SK-N-SH (cell line): ENCODE measurements around the gene ARIH2. TPM values are rescaled to one million over a fixed set of nuclear protein-coding genes. Genes with fewer than 3 reads are reported as not detected.

Source experiments
- CTCF ChIA-PET: fragments of 300-600, 350-600 bp; formaldehyde crosslinking; extraction: SDS; loops from one replicate; lab custom pipeline; 2021; lab: Yijun Ruan, JAX
- POLR2A ChIA-PET: fragments of 350-600 bp; sonication (Branson Sonifier 250); formaldehyde crosslinking; extraction: SDS; loops from one replicate; lab custom pipeline; 2020; ENCODE audit warnings: antibody characterized with exemption, inconsistent platforms; lab: Yijun Ruan, JAX
- DNase-seq: peaks from one replicate; pipeline ENCODE4 v3.0.0; 2012
- H2AFZ ChIP-seq: fragments of 200-600 bp; sonication (generic); 2 replicates; pipeline ENCODE4 v1.8.1; 2016; ENCODE audit warnings: antibody characterized with exemption, mild to moderate bottlenecking, low read depth
- H3F3A ChIP-seq: fragments of 200-600 bp; sonication (generic); replicated peaks from 2 replicates; pipeline ENCODE3; 2016; ENCODE audit warnings: antibody characterized with exemption, mild to moderate bottlenecking; ENCODE audit not compliant: insufficient read depth
- H3K27ac ChIP-seq, 2 experiments: fragments of 200-500 bp in 1 of 2; fragments of 200-600 bp in 1 of 2; sonication (Bioruptor generic) in 1 of 2; sonication (generic), shearing (Covaris generic) in 1 of 2; 2 replicates each; pipeline versions ENCODE4 v1.5.1 to v1.6.1; 2014 to 2016; ENCODE audit warnings: low read depth in 2 of 2, inconsistent platforms in 1 of 2, low read length in 1 of 2, mild to moderate bottlenecking in 1 of 2, mixed read lengths in 1 of 2
- H3K27me3 ChIP-seq: fragments of 200-600 bp; sonication (generic), shearing (Covaris generic); 2 replicates; pipeline ENCODE4 v1.6.1; 2016; ENCODE audit warnings: mixed run types; ENCODE audit not compliant: insufficient read depth
- H3K36me3 ChIP-seq, 2 experiments: fragments of 200-500 bp in 1 of 2; fragments of 200-600 bp in 1 of 2; sonication (Bioruptor generic) in 1 of 2; sonication (generic) in 1 of 2; replicated peaks in 1 of 2; 2 replicates each; pipeline versions ENCODE3 to v1.5.1; 2014 to 2016; ENCODE audit warnings: low read length in 1 of 2, mild to moderate bottlenecking in 1 of 2; ENCODE audit not compliant: insufficient read depth in 2 of 2, control insufficient read depth in 1 of 2
- H3K4me1 ChIP-seq, 2 experiments: fragments of 200-500 bp in 1 of 2; fragments of 200-600 bp in 1 of 2; sonication (Bioruptor generic) in 1 of 2; sonication (generic), shearing (Covaris generic) in 1 of 2; 2 replicates each; pipeline versions ENCODE4 v1.5.1 to v1.6.1; 2014 to 2016; ENCODE audit warnings: low read depth in 1 of 2, low read length in 1 of 2, mixed run types in 1 of 2; ENCODE audit not compliant: insufficient read depth in 2 of 2, control insufficient read depth in 1 of 2
- H3K4me2 ChIP-seq: fragments of 200-600 bp; sonication (generic), shearing (Covaris generic); 2 replicates; pipeline ENCODE4 v1.6.1; 2017; ENCODE audit warnings: mixed run types
- H3K4me3 ChIP-seq, 2 experiments: fragments of 200-500 bp in 1 of 2; fragments of 200-600 bp in 1 of 2; sonication (Bioruptor generic) in 1 of 2; sonication (generic), shearing (Covaris generic) in 1 of 2; 2 replicates each; pipeline versions ENCODE4 v1.5.1 to v1.8.1; 2014 to 2016; ENCODE audit warnings: low read depth in 2 of 2, inconsistent platforms in 1 of 2, low read length in 1 of 2, mild to moderate bottlenecking in 1 of 2, mixed read lengths in 1 of 2, moderate library complexity in 1 of 2
- H3K79me2 ChIP-seq: fragments of 200-600 bp; sonication (generic); 2 replicates; pipeline ENCODE4 v1.8.1; 2017; ENCODE audit warnings: mild to moderate bottlenecking; ENCODE audit not compliant: insufficient read depth
- H3K9ac ChIP-seq: fragments of 200-600 bp; sonication (generic); 2 replicates; pipeline ENCODE4 v1.6.1; 2017; ENCODE audit warnings: mixed run types
- H3K9me2 ChIP-seq: fragments of 200-600 bp; sonication (generic); 2 replicates; pipeline ENCODE4 v1.6.1; 2017; ENCODE audit warnings: mixed run types
- H3K9me3 ChIP-seq: fragments of 200-600 bp; sonication (generic); 2 replicates; pipeline ENCODE4 v1.6.1; 2017; ENCODE audit warnings: mixed run types, mild to moderate bottlenecking, moderate library complexity
- H4K20me1 ChIP-seq: fragments of 200-600 bp; sonication (generic); 2 replicates; pipeline ENCODE4 v1.6.1; 2017; ENCODE audit warnings: mild to moderate bottlenecking, mixed run types; ENCODE audit not compliant: insufficient read depth
- CHD2 ChIP-seq: fragments of 150-350 bp; IDR thresholded peaks from 2 replicates; pipeline ENCODE4 v1.6.1; 2018; ENCODE audit warnings: low read length; ENCODE audit not compliant: partially characterized antibody
- EZH2phosphoT487 ChIP-seq: fragments of 200-600 bp; sonication (generic); IDR thresholded peaks from 2 replicates; pipeline ENCODE4 v1.6.1; 2017; ENCODE audit warnings: low read depth, mixed run types, mild to moderate bottlenecking, antibody characterized with exemption, moderate library complexity, borderline replicate concordance
- FOSL2 ChIP-seq: IDR thresholded peaks from 2 replicates; pipeline ENCODE4 v1.4.0; 2012; ENCODE audit warnings: low read depth, mild to moderate bottlenecking, moderate library complexity, borderline replicate concordance
- FOXM1 ChIP-seq: IDR thresholded peaks from 2 replicates; pipeline ENCODE4 v1.4.0; 2012; ENCODE audit warnings: low read depth, mild to moderate bottlenecking
- GATA2 ChIP-seq: sonication (generic); formaldehyde crosslinking; IDR thresholded peaks from 2 replicates; pipeline ENCODE4 v1.5.0; 2020; ENCODE audit warnings: mild to moderate bottlenecking, missing genetic modification reagents
- MXI1 ChIP-seq: IDR thresholded peaks from 2 replicates; pipeline ENCODE4 v1.6.1; 2012; ENCODE audit warnings: mild to moderate bottlenecking, low read depth, low read length, improper control_type of control experiment
- NFIC ChIP-seq: IDR thresholded peaks from 2 replicates; pipeline ENCODE4 v1.4.0; 2012; ENCODE audit warnings: borderline replicate concordance
- NRF1 ChIP-seq: IDR thresholded peaks from 2 replicates; pipeline ENCODE4 v1.6.1; 2012; ENCODE audit warnings: low read depth, mild to moderate bottlenecking, low read length
- SIN3A ChIP-seq: IDR thresholded peaks from 2 replicates; pipeline ENCODE4 v1.6.1; 2012; ENCODE audit warnings: low read depth, mild to moderate bottlenecking, low read length, moderate library complexity, borderline replicate concordance
- TEAD4 ChIP-seq: IDR thresholded peaks from 2 replicates; pipeline ENCODE4 v1.4.0; 2012; ENCODE audit warnings: mild to moderate bottlenecking, borderline replicate concordance; ENCODE audit not compliant: insufficient read depth
- WGBS: methylation state at CpG from one replicate; pipeline ENCODE4 v1.1.6; 2017; ENCODE audit warnings: low lambda C conversion rate; 5-methylcytosine and 5-hydroxymethylcytosine counted together
- polyA plus RNA-seq, 3 experiments: library from polyadenylated mRNA; depleted of rRNA; stranded (reverse); fragments of >200 nt; gene quantifications; 2 replicates each; pipeline ENCODE4 v1.2.3, GENCODE V29; 2012
- TF ChIP-seq, protein P1 (sequence below): fragments of 200-600 bp; sonication (generic); IDR thresholded peaks from 2 replicates; pipeline ENCODE4 v1.6.1; 2017; ENCODE audit warnings: antibody characterized with exemption, mild to moderate bottlenecking, moderate library complexity
- TF ChIP-seq, protein P2 (sequence below): fragments of 150-350 bp; IDR thresholded peaks from 2 replicates; pipeline ENCODE4 v1.6.1; 2017; ENCODE audit warnings: antibody characterized with exemption, low read length, low read depth, borderline replicate concordance
- TF ChIP-seq, protein P3 (sequence below): IDR thresholded peaks from 2 replicates; pipeline ENCODE4 v1.4.0; 2012; ENCODE audit warnings: low read depth
- TF ChIP-seq, protein P4 (sequence below): IDR thresholded peaks from 2 replicates; pipeline ENCODE4 v1.6.1; 2012; ENCODE audit warnings: mild to moderate bottlenecking, low read depth, low read length, moderate library complexity
- TF ChIP-seq, protein P5 (sequence below): IDR thresholded peaks from 2 replicates; pipeline ENCODE4 v1.4.0; 2012; ENCODE audit warnings: low read depth, borderline replicate concordance

Gene ARIH2
- polyA plus RNA-seq, 1 of the 3 experiments (the other 2 are of a cell fraction) = 69.7 TPM

DNA sequence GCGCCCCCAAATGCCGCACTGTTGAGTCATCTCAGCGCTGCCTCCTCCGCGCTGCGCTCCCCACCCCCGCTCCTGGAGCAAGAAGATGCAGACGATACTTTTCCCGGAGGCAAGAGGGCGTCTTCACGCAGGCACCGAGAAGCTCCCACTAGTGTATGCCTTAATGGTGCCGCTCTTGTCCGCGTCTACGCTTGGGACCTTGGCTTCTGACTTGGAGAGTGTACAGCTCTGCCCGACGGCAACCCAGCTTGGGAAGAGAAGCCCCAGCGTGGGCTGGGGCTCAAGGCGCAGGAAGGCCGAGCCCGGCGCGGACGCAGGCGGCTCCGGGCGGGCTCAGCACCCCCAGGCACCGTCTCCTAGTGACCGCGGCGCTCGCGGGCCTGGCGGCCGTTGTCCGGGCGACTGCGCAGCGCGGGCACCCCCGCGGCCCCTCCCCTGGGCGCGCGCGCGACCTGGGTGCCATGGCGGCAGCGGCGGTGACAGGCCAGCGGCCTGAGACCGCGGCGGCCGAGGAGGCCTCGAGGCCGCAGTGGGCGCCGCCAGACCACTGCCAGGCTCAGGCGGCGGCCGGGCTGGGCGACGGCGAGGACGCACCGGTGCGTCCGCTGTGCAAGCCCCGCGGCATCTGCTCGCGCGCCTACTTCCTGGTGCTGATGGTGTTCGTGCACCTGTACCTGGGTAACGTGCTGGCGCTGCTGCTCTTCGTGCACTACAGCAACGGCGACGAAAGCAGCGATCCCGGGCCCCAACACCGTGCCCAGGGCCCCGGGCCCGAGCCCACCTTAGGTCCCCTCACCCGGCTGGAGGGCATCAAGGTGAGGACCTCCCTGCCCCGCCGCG lies 71.4 kb downstream of the ARIH2 start, which contains the start of gene P4HTM (continued):
- TF ChIP-seq, protein P1, sequence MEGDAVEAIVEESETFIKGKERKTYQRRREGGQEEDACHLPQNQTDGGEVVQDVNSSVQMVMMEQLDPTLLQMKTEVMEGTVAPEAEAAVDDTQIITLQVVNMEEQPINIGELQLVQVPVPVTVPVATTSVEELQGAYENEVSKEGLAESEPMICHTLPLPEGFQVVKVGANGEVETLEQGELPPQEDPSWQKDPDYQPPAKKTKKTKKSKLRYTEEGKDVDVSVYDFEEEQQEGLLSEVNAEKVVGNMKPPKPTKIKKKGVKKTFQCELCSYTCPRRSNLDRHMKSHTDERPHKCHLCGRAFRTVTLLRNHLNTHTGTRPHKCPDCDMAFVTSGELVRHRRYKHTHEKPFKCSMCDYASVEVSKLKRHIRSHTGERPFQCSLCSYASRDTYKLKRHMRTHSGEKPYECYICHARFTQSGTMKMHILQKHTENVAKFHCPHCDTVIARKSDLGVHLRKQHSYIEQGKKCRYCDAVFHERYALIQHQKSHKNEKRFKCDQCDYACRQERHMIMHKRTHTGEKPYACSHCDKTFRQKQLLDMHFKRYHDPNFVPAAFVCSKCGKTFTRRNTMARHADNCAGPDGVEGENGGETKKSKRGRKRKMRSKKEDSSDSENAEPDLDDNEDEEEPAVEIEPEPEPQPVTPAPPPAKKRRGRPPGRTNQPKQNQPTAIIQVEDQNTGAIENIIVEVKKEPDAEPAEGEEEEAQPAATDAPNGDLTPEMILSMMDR = peak; percentile 34
- TF ChIP-seq TEAD4 = peak; percentile 49; the same call in 1 of the 2 replicates
- no peak for TF ChIP-seq SIN3A
- TF ChIP-seq, protein P2, sequence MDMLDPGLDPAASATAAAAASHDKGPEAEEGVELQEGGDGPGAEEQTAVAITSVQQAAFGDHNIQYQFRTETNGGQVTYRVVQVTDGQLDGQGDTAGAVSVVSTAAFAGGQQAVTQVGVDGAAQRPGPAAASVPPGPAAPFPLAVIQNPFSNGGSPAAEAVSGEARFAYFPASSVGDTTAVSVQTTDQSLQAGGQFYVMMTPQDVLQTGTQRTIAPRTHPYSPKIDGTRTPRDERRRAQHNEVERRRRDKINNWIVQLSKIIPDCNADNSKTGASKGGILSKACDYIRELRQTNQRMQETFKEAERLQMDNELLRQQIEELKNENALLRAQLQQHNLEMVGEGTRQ = no peak
- TF ChIP-seq, protein P3, sequence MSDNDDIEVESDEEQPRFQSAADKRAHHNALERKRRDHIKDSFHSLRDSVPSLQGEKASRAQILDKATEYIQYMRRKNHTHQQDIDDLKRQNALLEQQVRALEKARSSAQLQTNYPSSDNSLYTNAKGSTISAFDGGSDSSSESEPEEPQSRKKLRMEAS = no peak
- TF ChIP-seq FOSL2 = peak; percentile 77; the same call in 1 of the 2 replicates
- TF ChIP-seq NRF1 = no peak
- TF ChIP-seq CHD2 = no peak

DNA sequence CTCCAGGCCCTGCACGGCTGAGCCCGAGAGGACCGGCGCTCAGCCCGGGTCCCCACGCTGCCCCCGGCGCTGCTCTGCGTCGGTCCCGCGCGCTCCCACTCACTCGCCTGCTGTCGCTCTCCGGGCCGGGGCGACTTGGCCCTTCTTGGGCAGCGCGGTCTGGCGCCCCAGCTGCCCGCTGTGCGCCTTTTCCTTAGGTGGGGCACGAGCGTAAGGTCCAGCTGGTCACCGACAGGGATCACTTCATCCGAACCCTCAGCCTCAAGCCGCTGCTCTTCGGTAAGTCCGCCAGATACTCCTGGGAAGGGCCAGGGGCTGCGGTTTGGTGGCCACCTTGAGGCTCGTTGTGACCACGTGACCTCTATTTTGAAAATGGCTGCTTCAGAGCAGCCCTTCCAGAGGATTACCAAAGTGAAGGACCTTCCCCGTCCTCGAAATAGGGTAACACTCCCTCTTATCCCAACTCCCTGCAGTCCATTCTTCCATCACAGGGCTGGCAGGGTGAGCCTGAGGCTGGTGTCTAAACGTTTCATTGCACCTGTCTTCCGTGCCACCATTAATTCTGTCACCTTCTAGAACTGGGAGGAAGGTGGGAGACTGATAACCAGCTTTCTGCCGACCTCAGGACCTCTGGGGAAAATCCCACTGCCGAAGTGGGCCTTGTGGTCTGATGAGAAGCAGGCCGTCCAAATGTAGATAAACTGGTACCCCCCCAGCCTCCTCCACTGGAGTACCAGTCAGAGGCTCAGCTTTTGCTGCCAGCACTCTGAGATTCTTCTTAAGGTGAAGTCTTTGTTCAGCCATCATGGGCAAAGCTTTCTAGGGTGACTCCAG lies 72.2 kb downstream of the ARIH2 start:
- Histone ChIP-seq H3K4me2 (peak overlapping the region; percentile 71), H3K79me2 (peaks cover 19% of the 10 kb centered on the region), H3K36me3 (peaks cover 0 to under 1% of the 10 kb centered on the region in 2 experiments), H3K9me2 (no peaks in the 10 kb centered on the region), H4K20me1 (no peaks in the 10 kb centered on the region), H2AFZ (no peak overlapping the region), H3K27me3 (no peaks in the 10 kb centered on the region), H3F3A (peaks cover 11% of the 10 kb centered on the region), H3K4me3 (peak overlapping the region; percentile 35 to 63; a peak in 3 of 4 replicates), H3K27ac (no peak overlapping the region), H3K9ac (no peak overlapping the region), H3K9me3 (no peaks in the 10 kb centered on the region), H3K4me1 (peaks cover 0 to 2% of the 10 kb centered on the region in 2 experiments; a peak in 1 of 4 replicates)
- ChIA-PET POLR2A (interaction anchor here (0.7 to 0.8 kb wide), 2 partner anchors 23 to 30 kb away, joined by 3 read pairs; no protein-coding TSS in a partner anchor), CTCF (interaction anchor here (0.8 to 7.3 kb wide), 4 partner anchors 27 to 960 kb away, joined by 3 to 114 read pairs (median 3); partner anchors contain the start of genes DALRD3 and NDUFAF3)
- no peak for DNase-seq
- WGBS = 78% methylated on average over 38 of the region's 40 CpGs
- TF ChIP-seq, protein P4, sequence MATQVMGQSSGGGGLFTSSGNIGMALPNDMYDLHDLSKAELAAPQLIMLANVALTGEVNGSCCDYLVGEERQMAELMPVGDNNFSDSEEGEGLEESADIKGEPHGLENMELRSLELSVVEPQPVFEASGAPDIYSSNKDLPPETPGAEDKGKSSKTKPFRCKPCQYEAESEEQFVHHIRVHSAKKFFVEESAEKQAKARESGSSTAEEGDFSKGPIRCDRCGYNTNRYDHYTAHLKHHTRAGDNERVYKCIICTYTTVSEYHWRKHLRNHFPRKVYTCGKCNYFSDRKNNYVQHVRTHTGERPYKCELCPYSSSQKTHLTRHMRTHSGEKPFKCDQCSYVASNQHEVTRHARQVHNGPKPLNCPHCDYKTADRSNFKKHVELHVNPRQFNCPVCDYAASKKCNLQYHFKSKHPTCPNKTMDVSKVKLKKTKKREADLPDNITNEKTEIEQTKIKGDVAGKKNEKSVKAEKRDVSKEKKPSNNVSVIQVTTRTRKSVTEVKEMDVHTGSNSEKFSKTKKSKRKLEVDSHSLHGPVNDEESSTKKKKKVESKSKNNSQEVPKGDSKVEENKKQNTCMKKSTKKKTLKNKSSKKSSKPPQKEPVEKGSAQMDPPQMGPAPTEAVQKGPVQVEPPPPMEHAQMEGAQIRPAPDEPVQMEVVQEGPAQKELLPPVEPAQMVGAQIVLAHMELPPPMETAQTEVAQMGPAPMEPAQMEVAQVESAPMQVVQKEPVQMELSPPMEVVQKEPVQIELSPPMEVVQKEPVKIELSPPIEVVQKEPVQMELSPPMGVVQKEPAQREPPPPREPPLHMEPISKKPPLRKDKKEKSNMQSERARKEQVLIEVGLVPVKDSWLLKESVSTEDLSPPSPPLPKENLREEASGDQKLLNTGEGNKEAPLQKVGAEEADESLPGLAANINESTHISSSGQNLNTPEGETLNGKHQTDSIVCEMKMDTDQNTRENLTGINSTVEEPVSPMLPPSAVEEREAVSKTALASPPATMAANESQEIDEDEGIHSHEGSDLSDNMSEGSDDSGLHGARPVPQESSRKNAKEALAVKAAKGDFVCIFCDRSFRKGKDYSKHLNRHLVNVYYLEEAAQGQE = no peak
- no peak for TF ChIP-seq FOSL2
- no peak for TF ChIP-seq FOXM1
- TF ChIP-seq MXI1 = no peak
- TF ChIP-seq GATA2 = no peak
- TF ChIP-seq EZH2phosphoT487 = no peak
- no peak for TF ChIP-seq NFIC
- no peak for TF ChIP-seq TEAD4
- no peak for TF ChIP-seq SIN3A
- TF ChIP-seq, protein P5, sequence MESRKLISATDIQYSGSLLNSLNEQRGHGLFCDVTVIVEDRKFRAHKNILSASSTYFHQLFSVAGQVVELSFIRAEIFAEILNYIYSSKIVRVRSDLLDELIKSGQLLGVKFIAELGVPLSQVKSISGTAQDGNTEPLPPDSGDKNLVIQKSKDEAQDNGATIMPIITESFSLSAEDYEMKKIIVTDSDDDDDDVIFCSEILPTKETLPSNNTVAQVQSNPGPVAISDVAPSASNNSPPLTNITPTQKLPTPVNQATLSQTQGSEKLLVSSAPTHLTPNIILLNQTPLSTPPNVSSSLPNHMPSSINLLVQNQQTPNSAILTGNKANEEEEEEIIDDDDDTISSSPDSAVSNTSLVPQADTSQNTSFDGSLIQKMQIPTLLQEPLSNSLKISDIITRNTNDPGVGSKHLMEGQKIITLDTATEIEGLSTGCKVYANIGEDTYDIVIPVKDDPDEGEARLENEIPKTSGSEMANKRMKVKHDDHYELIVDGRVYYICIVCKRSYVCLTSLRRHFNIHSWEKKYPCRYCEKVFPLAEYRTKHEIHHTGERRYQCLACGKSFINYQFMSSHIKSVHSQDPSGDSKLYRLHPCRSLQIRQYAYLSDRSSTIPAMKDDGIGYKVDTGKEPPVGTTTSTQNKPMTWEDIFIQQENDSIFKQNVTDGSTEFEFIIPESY = no peak
